SU-DHL-6 (cell line): ENCODE data around the gene RNF111.

Source experiments
- H2AFZ ChIP-seq: fragments of 200-600 bp; sonication (generic); 2 replicates; pipeline ENCODE4 v1.6.1; 2014; ENCODE audit warnings: low read depth, mild to moderate bottlenecking, moderate library complexity, mixed read lengths, antibody characterized with exemption, low read length; ENCODE audit not compliant: severe bottlenecking
- H3F3A ChIP-seq: fragments of 200-600 bp; shearing (Covaris generic); 2 replicates; pipeline ENCODE4 v1.6.0; 2016; ENCODE audit warnings: antibody characterized with exemption, mild to moderate bottlenecking; ENCODE audit not compliant: insufficient read depth
- H3K27ac ChIP-seq: fragments of 200-600 bp; sonication (generic); 2 replicates; pipeline ENCODE4 v1.5.1; 2016; ENCODE audit warnings: low read depth, mild to moderate bottlenecking, low read length, moderate library complexity, mixed read lengths
- H3K27me3 ChIP-seq: fragments of 200-600 bp; sonication (generic), shearing (Covaris generic); 2 replicates; pipeline ENCODE4 v1.6.0; 2014; ENCODE audit warnings: mild to moderate bottlenecking, low read length
- H3K36me3 ChIP-seq: fragments of 200-600 bp; sonication (generic); 2 replicates; pipeline ENCODE4 v1.6.1; 2014; ENCODE audit warnings: mild to moderate bottlenecking, low read length, mixed read lengths
- H3K4me2 ChIP-seq: fragments of 300-600, 200-600 bp; shearing (Covaris generic), sonication (generic); 2 replicates; pipeline ENCODE4 v1.6.0; 2014; ENCODE audit warnings: low read length, low read depth, mild to moderate bottlenecking; ENCODE audit not compliant: poor library complexity, severe bottlenecking
- H3K4me3 ChIP-seq: fragments of 200-600 bp; sonication (generic); 2 replicates; pipeline ENCODE4 v1.5.1; 2014; ENCODE audit warnings: antibody characterized with exemption, low read length, mild to moderate bottlenecking, mixed read lengths; ENCODE audit not compliant: insufficient read depth, poor library complexity, severe bottlenecking
- H3K79me2 ChIP-seq: fragments of 200-600 bp; sonication (generic); 2 replicates; pipeline ENCODE4 v1.6.1; 2014; ENCODE audit warnings: mild to moderate bottlenecking, low read length, moderate library complexity; ENCODE audit not compliant: insufficient read depth
- H3K9ac ChIP-seq: fragments of 200-600 bp; sonication (generic); 2 replicates; pipeline ENCODE4 v1.7.0; 2014; ENCODE audit warnings: mild to moderate bottlenecking, low read length
- H3K9me2 ChIP-seq: fragments of 200-600 bp; sonication (generic); replicated peaks from 2 replicates; pipeline ENCODE4 v1.6.1; 2014; ENCODE audit warnings: low read length; ENCODE audit not compliant: insufficient read depth
- H3K9me3 ChIP-seq: fragments of 200-600 bp; sonication (generic); 2 replicates; pipeline ENCODE4 v1.6.1; 2014; ENCODE audit warnings: low read length, mixed read lengths; ENCODE audit not compliant: insufficient read depth
- H4K20me1 ChIP-seq: fragments of 200-600 bp; sonication (generic); 2 replicates; pipeline ENCODE4 v1.6.1; 2014; ENCODE audit warnings: low read depth, mild to moderate bottlenecking, antibody characterized with exemption, low read length, moderate library complexity, mixed read lengths
- CTCF ChIP-seq: fragments of 200-600 bp; sonication (generic); IDR thresholded peaks from one replicate; pipeline ENCODE4 v1.5.1; 2017; ENCODE audit warnings: antibody characterized with exemption, mild to moderate bottlenecking, low read length, moderate library complexity; ENCODE audit not compliant: insufficient read depth, poor library complexity, severe bottlenecking
- EZH2phosphoT487 ChIP-seq: fragments of 200-600 bp; sonication (generic), shearing (Covaris generic); conservative IDR thresholded peaks from 2 replicates; pipeline ENCODE4 v1.6.1; 2018; ENCODE audit warnings: mild to moderate bottlenecking, antibody characterized with exemption, low read length, moderate library complexity, mixed read lengths

The RNF111 gene

GRCh38 chr15:59094077-59094476, 106.6 kb downstream of the RNF111 start:
- Histone ChIP-seq H3K27ac (no peak overlapping the region), H3K36me3 (peaks cover 52% of the 10 kb centered on the region), H3K4me3 (no peak overlapping the region)

GRCh38 chr15:59096429-59096828, 109.0 kb downstream of the RNF111 start:
- TF ChIP-seq EZH2phosphoT487 (no peak), CTCF (no peak)

More at GRCh38 chr15:59094077-59094476, 106.6 kb downstream of the RNF111 start:
- no peaks in the 10 kb centered on the region for H3K9me2 ChIP-seq
- no peaks in the 10 kb centered on the region for H3K9me3 ChIP-seq
- no peaks in the 10 kb centered on the region for H4K20me1 ChIP-seq
- H3F3A ChIP-seq = peaks cover 3% of the 10 kb centered on the region; the same call in 1 of the 2 replicates
- H3K9ac ChIP-seq = no peak overlapping the region
- no peak overlapping the region for H3K4me2 ChIP-seq
- TF ChIP-seq CTCF (no peak), EZH2phosphoT487 (no peak)
- H3K79me2 ChIP-seq = no peaks in the 10 kb centered on the region
- H3K27me3 ChIP-seq = no peaks in the 10 kb centered on the region
- no peak overlapping the region for H2AFZ ChIP-seq

GRCh38 chr15:59099162-59099685, 111.8 kb downstream of the RNF111 start:
- Histone ChIP-seq H4K20me1 (no peaks in the 10 kb centered on the region), H3K4me2 (no peak overlapping the region), H3K79me2 (no peaks in the 10 kb centered on the region), H3K9ac (no peak overlapping the region), H3K9me2 (no peaks in the 10 kb centered on the region), H3K27ac (no peak overlapping the region), H3K9me3 (no peaks in the 10 kb centered on the region), H3K36me3 (peaks cover 19% of the 10 kb centered on the region), H2AFZ (no peak overlapping the region), H3F3A (peaks cover 3% of the 10 kb centered on the region; the same call in 1 of the 2 replicates), H3K27me3 (no peaks in the 10 kb centered on the region), H3K4me3 (no peak overlapping the region)
- TF ChIP-seq EZH2phosphoT487 = no peak
- no peak for TF ChIP-seq CTCF

More at GRCh38 chr15:59096429-59096828, 109.0 kb downstream of the RNF111 start:
- H2AFZ ChIP-seq = no peak overlapping the region
- H3K36me3 ChIP-seq = peaks cover 42% of the 10 kb centered on the region
- no peak overlapping the region for H3K4me3 ChIP-seq
- no peaks in the 10 kb centered on the region for H3K27me3 ChIP-seq
- H3K9me3 ChIP-seq = no peaks in the 10 kb centered on the region
- H4K20me1 ChIP-seq = no peaks in the 10 kb centered on the region
- H3K9me2 ChIP-seq = no peaks in the 10 kb centered on the region
- H3K79me2 ChIP-seq = no peaks in the 10 kb centered on the region
- no peak overlapping the region for H3K27ac ChIP-seq
- no peak overlapping the region for H3K4me2 ChIP-seq
- H3K9ac ChIP-seq = no peak overlapping the region
- peaks cover 3% of the 10 kb centered on the region; the same call in 1 of the 2 replicates for H3F3A ChIP-seq
